ENCODE measurements around the gene SPAG6.

SPAG6 gene

GRCh38 chr10:22434521-22434920 lies 89.2 kb downstream of the SPAG6 start:
- no peak for DNase-seq (ENCODE audit: low spot score)

- no peak for DNase-seq (ENCODE audit: low spot score)
Observed at GRCh38 chr10:22435650-22436049, 90.4 kb downstream of the SPAG6 start.

- DNase-seq (ENCODE audit: low spot score), result no peak
Observed at GRCh38 chr10:22436526-22436892, 91.2 kb downstream of the SPAG6 start.

- peak; percentile 79 for DNase-seq (ENCODE audit: low spot score)
Observed at GRCh38 chr10:22436893-22437619, 91.8 kb downstream of the SPAG6 start.

- no peak for DNase-seq (ENCODE audit: low spot score)
Observed at GRCh38 chr10:22437620-22438588, 92.6 kb downstream of the SPAG6 start.

GRCh38 chr10:22438711-22439110 lies 93.4 kb downstream of the SPAG6 start:
- no peak for DNase-seq (ENCODE audit: low spot score)

GRCh38 chr10:22442063-22442462 lies 96.8 kb downstream of the SPAG6 start:
- no peak for DNase-seq (ENCODE audit: low spot score)

GRCh38 chr10:22442468-22442867 lies 97.2 kb downstream of the SPAG6 start:
- DNase-seq (ENCODE audit: low spot score), result no peak

- DNase-seq (ENCODE audit: low spot score), result no peak
Observed at GRCh38 chr10:22443175-22443901, 98.0 kb downstream of the SPAG6 start.

GRCh38 chr10:22444219-22444788 lies 99.0 kb downstream of the SPAG6 start:
- no peak for DNase-seq (ENCODE audit: low spot score)

- no peak for DNase-seq (ENCODE audit: low spot score)
Observed at GRCh38 chr10:22445495-22445894, 100.2 kb downstream of the SPAG6 start.

- no peak for DNase-seq (ENCODE audit: low spot score)
Observed at GRCh38 chr10:22447068-22447467, 101.8 kb downstream of the SPAG6 start.

- no peak for DNase-seq (ENCODE audit: low spot score)
Observed at GRCh38 chr10:22451346-22451745, 106.0 kb downstream of the SPAG6 start.

- no peak for DNase-seq (ENCODE audit: low spot score)
Observed at GRCh38 chr10:22453320-22453719, 108.0 kb downstream of the SPAG6 start.

- DNase-seq (ENCODE audit: low spot score), result no peak
Observed at GRCh38 chr10:22453948-22454591, 108.8 kb downstream of the SPAG6 start.

GRCh38 chr10:22454634-22455033 lies 109.3 kb downstream of the SPAG6 start:
- no peak for DNase-seq (ENCODE audit: low spot score)

- no peak for DNase-seq (ENCODE audit: low spot score)
Observed at GRCh38 chr10:22455068-22455857, 110.0 kb downstream of the SPAG6 start.

- no peak for DNase-seq (ENCODE audit: low spot score)
Observed at GRCh38 chr10:22456486-22456885, 111.2 kb downstream of the SPAG6 start.

- DNase-seq (ENCODE audit: low spot score), result no peak
Observed at GRCh38 chr10:22458272-22459038, 113.2 kb downstream of the SPAG6 start.

- no peak for DNase-seq (ENCODE audit: low spot score)
Observed at GRCh38 chr10:22459496-22459895, 114.2 kb downstream of the SPAG6 start.

All from hematopoietic multipotent progenitor cell treated with erythropoietin and hydrocortisone succinate and interleukin-3 and kit ligand, for 17 days (in vitro differentiated cells).